D721Med (cell line): ENCODE results near the gene RAMP3.

Experiments
- DNase-seq: peaks from one replicate; pipeline ENCODE4 v3.0.0; 2011; ENCODE audit warnings: low spot score; ENCODE audit not compliant: insufficient read length
- FAIRE-seq: peaks from 2 replicates; lab custom pipeline; 2011; peaks lifted over from hg19 to GRCh38; lab: Jason Lieb, UNC
- TF ChIP-seq, protein P1 (sequence below): IDR thresholded peaks from 2 replicates; pipeline ENCODE4 v1.5.1; 2012; ENCODE audit warnings: mild to moderate bottlenecking, control low read depth; ENCODE audit not compliant: insufficient read depth; ENCODE audit errors: missing control alignments

RAMP3 gene

DNA sequence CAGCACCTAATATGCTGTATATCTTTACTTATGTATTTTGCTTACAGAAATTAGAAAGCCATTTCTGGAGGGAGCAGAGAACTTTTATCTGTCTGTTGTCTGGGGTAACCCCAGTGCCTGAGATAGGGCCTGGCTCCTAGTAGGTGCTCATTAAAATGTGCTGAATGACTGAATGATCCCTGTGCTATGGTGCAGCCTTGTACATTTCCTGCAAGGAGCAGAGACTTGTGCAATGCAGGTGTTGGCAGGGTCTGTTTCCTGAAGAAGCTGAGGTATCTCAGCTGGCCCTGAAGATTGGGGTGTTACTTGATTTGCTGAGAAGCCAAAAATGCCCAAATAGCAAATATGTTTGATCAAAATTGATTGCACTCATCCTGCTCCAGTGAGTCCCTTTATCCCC lies 65.5 kb downstream of the RAMP3 start:
- DNase-seq (no peak), FAIRE-seq (no peak)
- TF ChIP-seq, protein P1, sequence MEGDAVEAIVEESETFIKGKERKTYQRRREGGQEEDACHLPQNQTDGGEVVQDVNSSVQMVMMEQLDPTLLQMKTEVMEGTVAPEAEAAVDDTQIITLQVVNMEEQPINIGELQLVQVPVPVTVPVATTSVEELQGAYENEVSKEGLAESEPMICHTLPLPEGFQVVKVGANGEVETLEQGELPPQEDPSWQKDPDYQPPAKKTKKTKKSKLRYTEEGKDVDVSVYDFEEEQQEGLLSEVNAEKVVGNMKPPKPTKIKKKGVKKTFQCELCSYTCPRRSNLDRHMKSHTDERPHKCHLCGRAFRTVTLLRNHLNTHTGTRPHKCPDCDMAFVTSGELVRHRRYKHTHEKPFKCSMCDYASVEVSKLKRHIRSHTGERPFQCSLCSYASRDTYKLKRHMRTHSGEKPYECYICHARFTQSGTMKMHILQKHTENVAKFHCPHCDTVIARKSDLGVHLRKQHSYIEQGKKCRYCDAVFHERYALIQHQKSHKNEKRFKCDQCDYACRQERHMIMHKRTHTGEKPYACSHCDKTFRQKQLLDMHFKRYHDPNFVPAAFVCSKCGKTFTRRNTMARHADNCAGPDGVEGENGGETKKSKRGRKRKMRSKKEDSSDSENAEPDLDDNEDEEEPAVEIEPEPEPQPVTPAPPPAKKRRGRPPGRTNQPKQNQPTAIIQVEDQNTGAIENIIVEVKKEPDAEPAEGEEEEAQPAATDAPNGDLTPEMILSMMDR, result no peak

DNA sequence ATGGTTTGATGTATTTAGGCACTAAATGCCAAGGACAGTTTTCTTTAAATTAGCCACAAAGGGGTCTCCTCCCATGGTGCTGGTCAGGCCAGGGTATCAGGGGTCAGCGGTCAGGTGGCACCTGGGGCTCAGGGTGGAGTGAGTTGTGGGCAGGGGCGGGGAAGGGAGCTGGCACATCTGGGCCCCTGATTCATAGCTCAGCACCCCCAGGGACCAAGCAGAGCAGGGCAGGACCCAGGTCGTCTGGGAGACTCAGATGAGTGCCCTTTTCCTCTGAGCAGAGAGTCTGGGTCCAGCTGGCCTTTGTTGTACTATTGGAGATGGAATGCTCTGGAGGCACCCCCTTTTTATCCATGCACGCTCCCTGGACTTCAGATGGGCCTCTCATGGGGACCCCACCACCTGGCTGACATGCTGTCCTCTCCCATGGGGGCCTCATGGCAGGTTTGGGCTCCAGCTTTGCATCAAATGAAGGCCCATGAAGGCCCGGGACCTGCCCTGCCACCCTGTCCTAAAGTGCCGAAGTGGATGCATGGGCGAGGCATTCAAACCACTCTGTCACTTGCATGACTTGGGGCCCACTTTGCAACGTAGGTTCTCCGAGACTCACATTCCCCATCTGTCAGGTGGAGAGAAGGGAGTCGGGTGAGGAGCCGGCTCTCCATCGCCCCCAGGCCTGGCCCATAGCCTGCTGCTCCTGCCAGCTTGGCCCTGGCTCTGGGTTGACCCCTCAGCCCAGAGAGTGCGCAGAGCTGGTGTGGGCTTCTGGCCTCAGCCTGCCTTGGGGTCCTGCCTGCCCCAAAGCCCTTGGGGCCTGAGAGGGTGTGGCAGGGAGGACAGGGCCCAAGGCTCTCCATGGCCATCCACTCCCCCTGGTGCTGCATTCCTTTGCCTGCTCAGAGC lies 66.4 kb downstream of the RAMP3 start:
- no peak for DNase-seq
- TF ChIP-seq, protein P1, result no peak
- FAIRE-seq, result no peak

DNA sequence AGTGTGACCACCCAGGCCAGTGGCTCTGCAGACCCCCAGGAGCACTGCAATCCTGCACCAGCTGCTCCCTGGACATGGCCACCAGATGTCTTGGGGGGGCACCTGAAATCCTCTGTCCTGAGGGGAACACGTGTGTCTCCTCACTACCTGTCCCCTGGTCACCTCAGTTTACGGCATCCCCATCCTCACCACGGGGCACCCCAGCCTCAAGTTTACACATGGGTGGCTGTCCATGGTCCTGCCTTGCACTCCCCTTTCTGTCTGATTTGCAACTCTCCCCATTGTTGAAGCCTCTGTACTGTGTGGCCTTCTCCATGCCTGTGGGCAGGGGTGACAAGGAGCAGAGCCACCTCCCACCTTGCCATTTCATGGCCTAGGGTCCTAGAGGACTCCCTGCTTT lies 67.2 kb downstream of the RAMP3 start:
- no peak for DNase-seq
- FAIRE-seq, result no peak
- TF ChIP-seq, protein P1, result no peak

DNA sequence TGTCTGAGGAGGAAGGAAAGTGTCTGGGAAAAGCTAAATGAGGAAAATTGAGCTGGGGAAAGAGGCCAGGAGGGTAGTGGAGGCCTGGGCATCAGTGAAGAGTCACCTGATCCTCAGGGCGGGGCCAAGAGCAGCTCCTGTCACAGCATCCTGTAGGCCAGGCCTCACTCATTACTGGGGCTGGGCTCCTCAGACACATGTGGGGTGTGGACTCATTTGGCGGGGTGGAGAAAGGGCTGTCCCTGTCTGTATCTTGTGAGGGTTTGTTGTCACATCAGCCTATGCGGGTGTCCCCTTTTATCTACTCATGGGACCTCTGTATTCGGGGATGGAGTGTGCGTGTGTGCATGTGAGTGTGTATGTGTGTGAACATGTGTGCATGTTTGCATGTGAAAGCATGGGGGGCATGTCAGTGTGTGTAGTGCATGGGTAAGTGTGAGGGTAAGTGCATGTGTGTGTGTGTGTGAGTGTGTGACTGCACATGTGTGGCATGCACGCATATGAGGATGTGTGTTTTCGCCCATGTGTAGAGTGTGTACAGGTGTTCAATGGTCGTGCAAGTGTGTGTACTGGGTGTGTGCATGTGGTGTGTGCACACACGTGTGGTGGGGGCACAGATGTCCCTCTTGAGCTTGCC lies 67.8 kb downstream of the RAMP3 start:
- TF ChIP-seq, protein P1, result no peak
- no peak for FAIRE-seq
- no peak for DNase-seq

DNA sequence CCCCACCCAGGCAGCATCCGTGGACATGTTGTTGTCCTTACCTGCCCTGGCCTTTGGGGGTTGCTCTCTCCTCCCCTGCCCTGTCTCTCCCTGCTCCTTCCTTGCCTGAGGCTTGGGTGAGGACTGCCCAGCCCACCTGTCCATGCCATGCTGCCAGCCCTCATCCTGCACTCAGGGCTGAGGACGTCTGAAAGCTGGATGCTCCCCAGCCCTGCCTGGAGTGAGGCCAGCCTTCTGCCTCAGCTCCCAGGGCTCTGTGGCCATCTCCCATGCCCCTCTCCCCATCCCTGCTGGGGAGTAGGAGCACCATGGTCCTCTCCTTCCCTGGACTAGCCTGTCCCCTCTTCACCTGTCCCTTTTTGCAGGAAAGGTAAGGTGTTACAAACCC lies 68.4 kb downstream of the RAMP3 start:
- DNase-seq, result no peak
- FAIRE-seq, result no peak
- TF ChIP-seq, protein P1, result no peak

DNA sequence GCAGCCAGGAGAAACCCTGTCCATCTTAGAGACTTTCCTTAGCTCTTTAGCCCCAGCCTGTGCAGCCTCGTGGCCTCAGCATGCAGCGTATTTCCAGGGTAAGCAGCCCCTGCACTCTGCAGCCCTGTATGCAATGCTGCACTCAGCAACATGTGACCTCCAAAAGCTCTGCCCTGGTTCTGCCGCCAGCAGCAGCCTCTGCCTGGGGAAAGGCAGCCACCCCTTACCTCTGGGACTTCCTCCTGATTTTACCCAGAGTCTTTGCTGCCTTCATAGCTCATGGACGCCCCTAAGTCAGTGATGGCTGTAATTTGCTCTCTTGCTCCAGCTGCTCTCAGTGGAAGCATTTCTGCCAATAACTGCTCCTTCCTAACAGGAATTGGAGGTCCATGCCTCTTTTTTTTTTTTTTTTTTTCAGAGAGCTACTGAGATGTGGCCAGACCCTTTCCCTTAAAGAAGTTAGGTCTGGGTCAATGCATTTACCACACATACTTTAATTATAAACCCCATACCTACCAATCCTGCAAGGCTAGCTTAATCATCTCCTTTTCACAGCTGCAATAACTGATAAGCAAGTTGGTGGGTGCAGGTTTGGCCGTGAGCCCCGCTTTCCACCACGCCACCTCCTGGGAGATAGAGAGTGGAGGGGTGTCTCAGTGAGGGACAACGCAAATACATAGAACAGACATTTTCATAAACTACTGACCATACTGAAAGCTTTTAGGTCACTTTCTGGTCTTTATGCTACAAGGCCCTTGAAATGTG lies 71.7 kb downstream of the RAMP3 start:
- TF ChIP-seq, protein P1, result no peak
- FAIRE-seq, result no peak
- no peak for DNase-seq
